Fibroblast of mammary gland (primary cell): ENCODE measurements around the gene GOLPH3L.
"Not testable (repeated sequence)": the region's sequence is repeated elsewhere in the genome, so short reads cannot be mapped to it uniquely, and the experiment has no call there.

Source experiments
- DNase-seq: peaks from one replicate; pipeline ENCODE4 v3.0.0-alpha.2; 2010; ENCODE audit warnings: low read depth
- H3K4me3 ChIP-seq: 2 replicates; pipeline ENCODE4 v1.5.1; 2011; ENCODE audit warnings: low read depth, mild to moderate bottlenecking, low read length, moderate library complexity; ENCODE audit not compliant: control insufficient read depth
- CTCF ChIP-seq: conservative IDR thresholded peaks from 2 replicates; pipeline ENCODE4 v1.5.1; 2011; ENCODE audit warnings: low read depth, low read length, inconsistent platforms; ENCODE audit not compliant: control insufficient read depth, insufficient read depth

The GOLPH3L gene

DNA sequence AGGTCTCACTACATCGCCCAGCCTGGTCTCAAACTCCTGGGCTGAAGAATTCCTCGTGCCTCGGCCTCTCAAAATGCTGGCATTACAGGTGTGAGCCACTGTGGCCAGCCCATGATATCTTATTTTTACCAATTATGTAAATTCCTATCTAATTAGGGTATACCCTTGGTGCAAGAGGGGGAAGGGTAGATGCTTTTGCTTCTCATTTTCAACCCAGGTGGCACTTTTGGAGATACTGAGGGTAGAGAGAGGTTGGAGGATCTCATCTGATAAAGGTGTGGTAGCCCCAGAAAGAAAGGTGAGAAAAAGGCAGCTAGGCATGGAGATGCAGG, 85.0 kb downstream of the GOLPH3L start:
- no peak for TF ChIP-seq CTCF
- H3K4me3 ChIP-seq: no peak overlapping the region
- no peak for DNase-seq

DNA sequence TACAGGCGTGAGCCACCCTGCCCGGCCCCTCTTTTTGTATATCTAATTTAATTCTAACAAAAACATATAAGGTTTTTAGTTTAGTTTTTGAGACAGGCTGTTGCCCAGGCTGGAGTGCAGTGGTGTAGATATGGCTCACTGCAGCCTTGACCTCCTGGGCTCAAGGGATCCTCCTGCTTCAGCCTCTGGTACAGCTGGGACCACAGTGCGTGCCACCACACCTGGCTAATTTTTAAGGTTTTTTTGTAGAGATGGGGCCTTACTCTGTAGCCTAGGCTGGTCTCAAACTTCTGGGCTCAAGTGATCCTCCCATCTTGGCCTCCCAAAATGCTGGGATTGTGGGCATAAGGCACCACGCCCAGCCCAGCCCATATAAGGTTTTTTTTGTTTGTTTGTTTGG, 86.4 kb downstream of the GOLPH3L start:
- no peak for DNase-seq
- no peak for TF ChIP-seq CTCF
- H3K4me3 ChIP-seq: no peak overlapping the region

- H3K4me3 ChIP-seq: no peak overlapping the region
- TF ChIP-seq CTCF: no peak
- DNase-seq: peak; percentile 38
Observed at GRCh38 chr1:150609732-150610131, 87.2 kb downstream of the GOLPH3L start.

DNA sequence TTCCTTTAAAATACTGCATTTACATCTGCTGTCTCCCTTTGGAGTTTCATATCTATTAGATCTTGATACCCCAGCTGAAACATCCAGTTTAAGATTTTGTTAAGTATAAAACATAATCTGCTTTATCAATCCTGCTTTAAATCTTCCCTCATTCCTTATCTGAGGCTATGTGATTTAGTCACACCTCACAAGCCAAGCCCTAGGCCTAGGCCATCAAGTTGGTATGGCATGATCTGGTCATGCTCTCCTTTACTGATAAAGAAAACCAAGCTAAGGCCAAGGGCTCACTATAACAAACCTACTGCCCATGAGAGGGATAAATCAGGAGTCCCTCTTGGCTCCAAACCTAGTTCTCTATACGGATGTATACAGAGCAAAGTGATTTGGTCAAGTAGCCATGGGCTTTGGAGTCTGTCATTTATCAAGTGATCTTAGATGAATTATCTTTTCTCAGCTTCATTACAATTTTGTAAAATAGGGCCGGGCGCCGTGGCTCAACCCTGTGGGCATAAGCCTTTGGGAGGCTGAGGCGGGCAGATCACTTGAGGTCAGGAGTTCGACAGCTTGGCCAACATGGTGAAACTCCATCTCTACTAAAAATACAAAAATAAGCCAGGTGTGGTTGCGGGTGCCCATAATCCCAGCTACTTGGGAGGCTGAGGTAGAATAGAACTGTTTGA, 90.4 kb downstream of the GOLPH3L start:
- no peak overlapping the region for H3K4me3 ChIP-seq
- no peak for DNase-seq
- no peak for TF ChIP-seq CTCF

DNA sequence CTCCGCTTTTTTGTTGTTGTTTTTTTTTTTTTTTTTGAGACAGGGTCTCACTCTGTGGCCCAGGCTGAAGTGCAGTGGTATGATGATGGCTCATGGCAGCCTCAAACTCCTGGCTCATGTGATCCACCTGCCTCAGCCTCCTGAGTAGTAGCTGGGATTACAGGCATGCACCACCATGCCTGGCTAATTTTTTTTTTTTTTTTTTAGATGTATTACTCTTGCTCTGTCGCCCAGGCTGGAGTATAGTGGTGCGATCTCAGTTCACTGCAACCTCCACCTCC, 91.6 kb downstream of the GOLPH3L start:
- not testable (repeated sequence) for DNase-seq, H3K4me3 ChIP-seq

- TF ChIP-seq CTCF: no peak
- no peak for DNase-seq
- H3K4me3 ChIP-seq: no peak overlapping the region
Observed at GRCh38 chr1:150604226-150604588, 92.7 kb downstream of the GOLPH3L start.

DNA sequence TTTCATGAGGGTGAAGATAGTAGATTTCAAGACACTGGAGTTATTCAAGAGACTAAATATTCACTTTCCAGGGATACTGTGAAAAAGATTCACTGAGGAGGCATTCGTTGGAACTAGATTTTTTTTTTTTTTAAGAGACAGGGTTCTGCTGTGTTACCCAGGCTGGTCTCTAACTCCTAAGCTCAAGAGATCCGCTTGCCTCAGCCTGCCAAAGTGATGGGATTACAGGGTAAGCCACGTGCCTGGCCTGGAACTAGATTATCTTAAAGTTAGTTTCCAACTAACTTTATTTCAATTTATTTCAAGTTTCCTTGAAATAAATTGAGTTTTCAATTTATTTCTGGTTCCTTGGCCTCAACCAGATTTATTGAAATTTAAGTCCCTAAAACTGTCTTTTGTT, 93.2 kb downstream of the GOLPH3L start:
- no peak overlapping the region for H3K4me3 ChIP-seq
- TF ChIP-seq CTCF: no peak
- no peak for DNase-seq

- not testable (repeated sequence) for DNase-seq, H3K4me3 ChIP-seq
Observed at GRCh38 chr1:150602372-150602771, 94.6 kb downstream of the GOLPH3L start.
